NCI-H82 (cell line): ENCODE results near the gene KPNB1.

Experiments used
- DNase-seq: peaks from one replicate; lab custom pipeline; 2025; lab: John Stamatoyannopoulos, UW

Gene KPNB1

GRCh38 chr17:47649153-47649971, at the start of gene KPNB1:
KPNB1 (plus strand) TSS chr17:47649919; CDS start chr17:47650245, 326 bp downstream.
- DNase-seq = peak; percentile 100

GRCh38 chr17:47603830-47604597, 45.7 kb upstream of the KPNB1 start:
- peak; percentile 33 for DNase-seq

GRCh38 chr17:47604598-47604927, 45.2 kb upstream of the KPNB1 start:
- DNase-seq = peak; percentile 71

GRCh38 chr17:47605011-47605410, 44.7 kb upstream of the KPNB1 start:
- DNase-seq = no peak

GRCh38 chr17:47607481-47607880, 42.2 kb upstream of the KPNB1 start:
- no peak for DNase-seq

- no peak for DNase-seq
Measured at GRCh38 chr17:47611372-47612350, 38.1 kb upstream of the KPNB1 start.

GRCh38 chr17:47615766-47616424, 33.8 kb upstream of the KPNB1 start:
- DNase-seq = peak; percentile 73

- DNase-seq = no peak
Measured at GRCh38 chr17:47618410-47618809, 31.3 kb upstream of the KPNB1 start.

GRCh38 chr17:47620503-47621245, 29.0 kb upstream of the KPNB1 start:
- DNase-seq = no peak

- peak; percentile 29 for DNase-seq
Measured at GRCh38 chr17:47621293-47622179, 28.2 kb upstream of the KPNB1 start.

GRCh38 chr17:47622180-47622549, 27.6 kb upstream of the KPNB1 start:
- no peak for DNase-seq

GRCh38 chr17:47624727-47625068, 25.0 kb upstream of the KPNB1 start:
- no peak for DNase-seq

GRCh38 chr17:47628014-47628566, 21.6 kb upstream of the KPNB1 start:
- no peak for DNase-seq

- DNase-seq = no peak
Measured at GRCh38 chr17:47629826-47630225, 19.9 kb upstream of the KPNB1 start.

GRCh38 chr17:47630614-47631013, 19.1 kb upstream of the KPNB1 start:
- no peak for DNase-seq

GRCh38 chr17:47632991-47633390, 16.7 kb upstream of the KPNB1 start:
- no peak for DNase-seq

- DNase-seq = no peak
Measured at GRCh38 chr17:47633996-47634395, 15.7 kb upstream of the KPNB1 start.

GRCh38 chr17:47634870-47635269, 14.8 kb upstream of the KPNB1 start:
- DNase-seq = no peak

GRCh38 chr17:47635734-47636133, 14.0 kb upstream of the KPNB1 start:
- DNase-seq = no peak
